ENCODE results near the gene DCAF16. TPM values are rescaled to one million over a fixed set of nuclear protein-coding genes. Genes with fewer than 3 reads are reported as not detected.

The DCAF16 gene
- total RNA-seq, 1 experiment from 2014 or later = 46.2 TPM

DNA sequence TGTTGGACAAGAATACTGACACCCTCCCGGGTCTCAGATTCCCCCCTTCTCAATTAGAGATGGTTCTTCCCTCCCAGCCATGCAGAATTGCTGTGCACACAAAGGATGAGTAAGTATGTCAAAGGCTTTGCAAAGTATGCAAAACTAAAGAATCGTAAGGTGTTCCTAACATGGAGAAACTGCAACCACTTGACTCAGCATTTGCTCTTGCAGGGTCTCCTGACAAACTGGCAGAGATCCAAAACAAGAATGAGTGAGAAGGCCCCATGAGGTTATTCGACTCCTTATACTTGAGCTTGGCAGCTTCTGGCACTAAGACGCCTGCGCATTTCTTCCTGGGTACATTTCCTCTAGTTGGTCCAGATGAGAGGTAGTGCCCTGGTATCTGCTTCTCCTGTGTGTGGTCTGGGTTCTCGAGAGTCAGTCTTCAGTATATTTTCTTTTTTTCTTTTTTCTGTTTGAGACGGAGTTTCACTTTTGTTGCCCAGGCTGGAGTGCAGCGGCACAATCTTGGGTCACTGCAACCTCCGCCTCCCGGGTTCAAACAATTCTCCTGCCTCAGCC lies 37.3 kb downstream of the DCAF16 start:
- Histone ChIP-seq H3K4ac (ENCODE audit: low read depth, low read length) (no peak overlapping the region), H3K4me1 (ENCODE audit: insufficient read depth, low read length) (no peaks in the 10 kb centered on the region), H3K18ac (ENCODE audit: insufficient read length, low read depth, low read length) (no peak overlapping the region), H4K5ac (ENCODE audit: insufficient read length, low read depth, low read length) (no peak overlapping the region), H2AK5ac (ENCODE audit: insufficient read length, low read length) (no peak overlapping the region), H3K27ac (ENCODE audit: insufficient read length, low read depth, low read length) (no peak overlapping the region), H3K14ac (ENCODE audit: insufficient read depth, low read length) (no peak overlapping the region), H2BK20ac (ENCODE audit: low read depth, low read length, poor library complexity, severe bottlenecking) (no peak overlapping the region), H3K27me3 (ENCODE audit: insufficient read depth, low read length) (no peaks in the 10 kb centered on the region), H3T11ph (ENCODE audit: low read length) (no peak overlapping the region), H2BK15ac (ENCODE audit: low read depth, low read length) (no peak overlapping the region), H2AFZ (ENCODE audit: low read length) (no peak overlapping the region), H3K23ac (ENCODE audit: insufficient read length, low read depth, low read length) (no peak overlapping the region), H3K23me2 (ENCODE audit: insufficient read length, low read depth, low read length, poor library complexity, severe bottlenecking) (no peaks in the 10 kb centered on the region), H3K4me2 (ENCODE audit: insufficient read depth, insufficient read length, low read length) (no peak overlapping the region), H3K9ac (ENCODE audit: extremely low read depth, insufficient read length, low read length) (no peak overlapping the region), H3K79me1 (ENCODE audit: insufficient read depth, low read depth, low read length, poor library complexity, severe bottlenecking) (no peaks in the 10 kb centered on the region), H4K8ac (replicated peaks; ENCODE audit: insufficient read length, low read depth, low read length) (no peak overlapping the region), H2BK5ac (ENCODE audit: insufficient read length, low read length) (no peak overlapping the region), H4K91ac (ENCODE audit: insufficient read length, low read depth, low read length) (no peak overlapping the region), H3K56ac (ENCODE audit: insufficient read length, low read depth, low read length) (no peak overlapping the region), H4K20me1 (ENCODE audit: control insufficient read depth, insufficient read depth, insufficient read length) (no peaks in the 10 kb centered on the region), H2BK12ac (ENCODE audit: insufficient read length, low read depth, low read length) (no peak overlapping the region), H3K79me2 (ENCODE audit: insufficient read depth, low read length) (no peaks in the 10 kb centered on the region), H3K9me3 (ENCODE audit: control insufficient read depth, low read depth, low read length) (no peaks in the 10 kb centered on the region), H2BK120ac (ENCODE audit: low read depth, low read length, poor library complexity, severe bottlenecking) (no peak overlapping the region)
- WGBS (ENCODE audit: extremely low coverage, insufficient read length, low lambda C conversion rate) = no CpG with 5 or more reads among the region's 10 CpGs
- Mint-ChIP-seq H3K4me3 (no peak overlapping the region), H3K9me3 (no peaks in the 10 kb centered on the region), H3K27ac (no peak overlapping the region), H3K36me3 (ENCODE audit: insufficient read depth in 1 of 3, low read depth in 3 of 3) (no peaks in the 10 kb centered on the region), H3K4me1 (no peaks in the 10 kb centered on the region), H3K27me3 (ENCODE audit: low read depth) (peaks cover 18% of the 10 kb centered on the region)
- DNase-seq = no peak
- no peak for TF ChIP-seq CTCF (conservative IDR thresholded peaks at IDR 0.05)

All from H9 (cell line).